ENCODE data around the gene NPPA. TPM values are rescaled to one million over a fixed set of nuclear protein-coding genes. Genes with fewer than 3 reads are reported as not detected.

The NPPA gene
- total RNA-seq, 6 experiments from 2014 or later = not detected

GRCh38 chr1:11828511-11828910, 19.1 kb downstream of the NPPA start:
- Mint-ChIP-seq H3K36me3 (ENCODE audit: low read depth) (peaks cover 9% of the 10 kb centered on the region), H3K9me3 (no peaks in the 10 kb centered on the region), H3K4me3 (no peak overlapping the region), H3K27ac (no peak overlapping the region), H3K27me3 (ENCODE audit: insufficient read depth) (no peaks in the 10 kb centered on the region; the same call in none of the 2 replicates), H3K4me1 (ENCODE audit: low read depth) (no peaks in the 10 kb centered on the region)
- DNase-seq = no peak
- TF ChIP-seq, protein P1, sequence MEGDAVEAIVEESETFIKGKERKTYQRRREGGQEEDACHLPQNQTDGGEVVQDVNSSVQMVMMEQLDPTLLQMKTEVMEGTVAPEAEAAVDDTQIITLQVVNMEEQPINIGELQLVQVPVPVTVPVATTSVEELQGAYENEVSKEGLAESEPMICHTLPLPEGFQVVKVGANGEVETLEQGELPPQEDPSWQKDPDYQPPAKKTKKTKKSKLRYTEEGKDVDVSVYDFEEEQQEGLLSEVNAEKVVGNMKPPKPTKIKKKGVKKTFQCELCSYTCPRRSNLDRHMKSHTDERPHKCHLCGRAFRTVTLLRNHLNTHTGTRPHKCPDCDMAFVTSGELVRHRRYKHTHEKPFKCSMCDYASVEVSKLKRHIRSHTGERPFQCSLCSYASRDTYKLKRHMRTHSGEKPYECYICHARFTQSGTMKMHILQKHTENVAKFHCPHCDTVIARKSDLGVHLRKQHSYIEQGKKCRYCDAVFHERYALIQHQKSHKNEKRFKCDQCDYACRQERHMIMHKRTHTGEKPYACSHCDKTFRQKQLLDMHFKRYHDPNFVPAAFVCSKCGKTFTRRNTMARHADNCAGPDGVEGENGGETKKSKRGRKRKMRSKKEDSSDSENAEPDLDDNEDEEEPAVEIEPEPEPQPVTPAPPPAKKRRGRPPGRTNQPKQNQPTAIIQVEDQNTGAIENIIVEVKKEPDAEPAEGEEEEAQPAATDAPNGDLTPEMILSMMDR (IDR thresholded peaks at IDR 0.05) = no peak

DNA sequence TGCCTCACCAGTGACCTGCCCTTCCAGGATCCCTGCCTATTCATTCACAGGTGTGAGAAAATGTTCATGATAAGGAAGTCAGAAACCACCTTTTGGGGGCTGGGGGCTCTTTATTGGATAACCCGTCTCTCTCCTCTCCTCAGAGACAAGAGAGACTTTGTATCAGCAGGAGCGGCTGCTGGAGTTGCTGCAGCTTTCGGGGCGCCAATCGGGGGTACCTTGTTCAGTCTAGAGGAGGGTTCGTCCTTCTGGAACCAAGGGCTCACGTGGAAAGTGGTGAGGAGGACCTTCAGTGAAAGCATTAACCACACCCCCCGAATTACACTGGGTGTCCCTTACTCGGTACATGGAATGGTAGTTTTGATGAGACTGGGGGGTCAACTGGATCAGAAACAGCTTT, 20.6 kb downstream of the NPPA start:
- H3K27me3 Mint-ChIP-seq (ENCODE audit: insufficient read depth) = no peaks in the 10 kb centered on the region; the same call in none of the 2 replicates
- no peak overlapping the region for H3K4me3 Mint-ChIP-seq
- TF ChIP-seq, protein P1 (IDR thresholded peaks at IDR 0.05) = no peak
- no peaks in the 10 kb centered on the region for H3K9me3 Mint-ChIP-seq
- H3K36me3 Mint-ChIP-seq (ENCODE audit: low read depth) = peaks cover 9% of the 10 kb centered on the region
- no peak for DNase-seq
- H3K27ac Mint-ChIP-seq = no peak overlapping the region
- peaks cover 5% of the 10 kb centered on the region for H3K4me1 Mint-ChIP-seq (ENCODE audit: low read depth)

GRCh38 chr1:11825131-11825530, 22.5 kb downstream of the NPPA start:
- peaks cover 20% of the 10 kb centered on the region for H3K4me1 Mint-ChIP-seq (ENCODE audit: low read depth)
- H3K9me3 Mint-ChIP-seq = no peaks in the 10 kb centered on the region
- DNase-seq = no peak
- no peaks in the 10 kb centered on the region; the same call in 1 of the 2 replicates for H3K27me3 Mint-ChIP-seq (ENCODE audit: insufficient read depth)
- no peak overlapping the region for H3K4me3 Mint-ChIP-seq
- no peak overlapping the region for H3K27ac Mint-ChIP-seq
- peaks cover 10% of the 10 kb centered on the region for H3K36me3 Mint-ChIP-seq (ENCODE audit: low read depth)
- TF ChIP-seq, protein P1 (IDR thresholded peaks at IDR 0.05) = no peak

- peaks cover 22% of the 10 kb centered on the region for H3K36me3 Mint-ChIP-seq (ENCODE audit: low read depth)
- peaks cover 25% of the 10 kb centered on the region for H3K4me1 Mint-ChIP-seq (ENCODE audit: low read depth)
Observed at GRCh38 chr1:11823366-11824137, 24.0 kb downstream of the NPPA start.

GRCh38 chr1:11822091-11822490, 25.5 kb downstream of the NPPA start:
- TF ChIP-seq, protein P1 (IDR thresholded peaks at IDR 0.05) = no peak
- Mint-ChIP-seq H3K27ac (peak overlapping the region; percentile 58), H3K4me1 (ENCODE audit: low read depth) (peaks cover 25% of the 10 kb centered on the region), H3K4me3 (peak overlapping the region; percentile 45; the same call in 1 of the 2 replicates), H3K27me3 (ENCODE audit: insufficient read depth) (no peaks in the 10 kb centered on the region; the same call in 1 of the 2 replicates), H3K9me3 (no peaks in the 10 kb centered on the region), H3K36me3 (ENCODE audit: low read depth) (peaks cover 29% of the 10 kb centered on the region)
- peak; percentile 30 for DNase-seq

More at GRCh38 chr1:11823366-11824137, 24.0 kb downstream of the NPPA start:
- DNase-seq = no peak
- no peaks in the 10 kb centered on the region; the same call in 1 of the 2 replicates for H3K27me3 Mint-ChIP-seq (ENCODE audit: insufficient read depth)
- no peak overlapping the region; the same call in 1 of the 2 replicates for H3K4me3 Mint-ChIP-seq
- TF ChIP-seq, protein P1 (IDR thresholded peaks at IDR 0.05) = no peak
- H3K27ac Mint-ChIP-seq = no peak overlapping the region
- no peaks in the 10 kb centered on the region for H3K9me3 Mint-ChIP-seq
